ENCODE results near the gene KNCN.

The KNCN gene

GRCh38 chr1:46569884-46570725, 18.7 kb upstream of the KNCN start:
- DNase-seq (ENCODE audit: low read depth) = peak; percentile 48
- no peak for TF ChIP-seq CTCF (conservative IDR thresholded peaks at IDR 0.05; ENCODE audit: low read depth, low read length)
- H3K4me3 ChIP-seq (ENCODE audit: low read depth, low read length) = no peak overlapping the region

- DNase-seq (ENCODE audit: low read depth) = no peak
- no peak overlapping the region for H3K4me3 ChIP-seq (ENCODE audit: low read depth, low read length)
- TF ChIP-seq CTCF (conservative IDR thresholded peaks at IDR 0.05; ENCODE audit: low read depth, low read length) = no peak
These were observed 17.7 kb upstream of the KNCN start for GRCh38 chr1:46569116-46569515.

- DNase-seq (ENCODE audit: low read depth) = no peak
- no peak overlapping the region for H3K4me3 ChIP-seq (ENCODE audit: low read depth, low read length)
- no peak for TF ChIP-seq CTCF (conservative IDR thresholded peaks at IDR 0.05; ENCODE audit: low read depth, low read length)
These were observed 17.0 kb upstream of the KNCN start for GRCh38 chr1:46568461-46568891.

GRCh38 chr1:46563341-46563740, 11.9 kb upstream of the KNCN start:
- no peak for DNase-seq (ENCODE audit: low read depth)
- H3K4me3 ChIP-seq (ENCODE audit: low read depth, low read length) = no peak overlapping the region
- TF ChIP-seq CTCF (conservative IDR thresholded peaks at IDR 0.05; ENCODE audit: low read depth, low read length) = no peak

GRCh38 chr1:46562498-46562897, 11.1 kb upstream of the KNCN start:
- TF ChIP-seq CTCF (conservative IDR thresholded peaks at IDR 0.05; ENCODE audit: low read depth, low read length) = no peak
- no peak for DNase-seq (ENCODE audit: low read depth)
- no peak overlapping the region for H3K4me3 ChIP-seq (ENCODE audit: low read depth, low read length)

- no peak overlapping the region for H3K4me3 ChIP-seq (ENCODE audit: low read depth, low read length)
- DNase-seq (ENCODE audit: low read depth) = no peak
- TF ChIP-seq CTCF (conservative IDR thresholded peaks at IDR 0.05; ENCODE audit: low read depth, low read length) = no peak
These were observed 7.5 kb upstream of the KNCN start for GRCh38 chr1:46558966-46559365.
